Superior temporal gyrus (tissue), 1 donor: ENCODE measurements around the gene CDK14.

Source experiments
- DNase-seq: peaks from one replicate; pipeline ENCODE4 v3.0.0-alpha.2; 2016; ENCODE audit errors: extremely low spot score

The CDK14 gene

GRCh38 chr7:90951986-90952954 lies 356.1 kb downstream of the CDK14 start:
- peak; percentile 49 for DNase-seq

- DNase-seq, result no peak
Measured at GRCh38 chr7:90955641-90956207, 359.6 kb downstream of the CDK14 start.

GRCh38 chr7:90957883-90958282 lies 361.8 kb downstream of the CDK14 start:
- no peak for DNase-seq

- no peak for DNase-seq
Measured at GRCh38 chr7:90958647-90959046, 362.5 kb downstream of the CDK14 start.

- no peak for DNase-seq
Measured at GRCh38 chr7:90961037-90961725, 365.1 kb downstream of the CDK14 start.

- no peak for DNase-seq
Measured at GRCh38 chr7:90965211-90965610, 369.1 kb downstream of the CDK14 start.

GRCh38 chr7:90966346-90966745 lies 370.2 kb downstream of the CDK14 start:
- DNase-seq, result no peak

- DNase-seq, result no peak
Measured at GRCh38 chr7:90968871-90969270, 372.8 kb downstream of the CDK14 start.

GRCh38 chr7:90972906-90973550 lies 376.9 kb downstream of the CDK14 start:
- no peak for DNase-seq

- DNase-seq, result no peak
Measured at GRCh38 chr7:90977056-90977455, 380.9 kb downstream of the CDK14 start.

GRCh38 chr7:90980545-90980944 lies 384.4 kb downstream of the CDK14 start:
- DNase-seq, result no peak

- no peak for DNase-seq
Measured at GRCh38 chr7:90982228-90982627, 386.1 kb downstream of the CDK14 start.

- DNase-seq, result no peak
Measured at GRCh38 chr7:90984692-90985091, 388.6 kb downstream of the CDK14 start.

- no peak for DNase-seq
Measured at GRCh38 chr7:90988516-90988915, 392.4 kb downstream of the CDK14 start.

- no peak for DNase-seq
Measured at GRCh38 chr7:90988996-90989765, 393.1 kb downstream of the CDK14 start.

- DNase-seq, result no peak
Measured at GRCh38 chr7:90994121-90994520, 398.0 kb downstream of the CDK14 start.

GRCh38 chr7:90994601-90995000 lies 398.5 kb downstream of the CDK14 start:
- DNase-seq, result no peak

GRCh38 chr7:90995996-90996395 lies 399.9 kb downstream of the CDK14 start:
- no peak for DNase-seq

GRCh38 chr7:90999989-91000979 lies 404.2 kb downstream of the CDK14 start:
- DNase-seq, result no peak

- DNase-seq, result no peak
Measured at GRCh38 chr7:91005024-91005423, 408.9 kb downstream of the CDK14 start.
